Left renal pelvis (tissue), 4 donors: ENCODE measurements around the gene CCDC137. TPM values are rescaled to one million over a fixed set of nuclear protein-coding genes. Genes with fewer than 3 reads are reported as not detected.
"Not testable (repeated sequence)": the region's sequence is repeated elsewhere in the genome, so short reads cannot be mapped to it uniquely, and the experiment has no call there.

Source experiments
- DNase-seq, 4 donors: peaks; one replicate each; pipeline ENCODE4 v3.0.0-alpha.2; 2013; ENCODE audit warnings: low read depth in 4 of 4, low spot score in 3 of 4
- polyA plus RNA-seq, 4 donors: library from polyadenylated mRNA; unstranded; fragments of 120-200 nt; gene quantifications; one replicate each; pipeline ENCODE4 v1.2.1, GENCODE V29; 2013; ENCODE audit not compliant: insufficient read length in 4 of 4

The CCDC137 gene
- polyA plus RNA-seq, 4 donors: 9.6 to 18.5 (median 14.0) TPM

GRCh38 chr17:81648707-81649085, 17.8 kb upstream of the CCDC137 start:
- no peak for DNase-seq

- DNase-seq: no peak
These were observed 15.6 kb upstream of the CCDC137 start for GRCh38 chr17:81650951-81651350.

- DNase-seq: no peak
These were observed 14.8 kb upstream of the CCDC137 start for GRCh38 chr17:81651692-81652091.

GRCh38 chr17:81652906-81653771, 13.4 kb upstream of the CCDC137 start:
- DNase-seq: peak in 1 of 4 donors; percentile 30

GRCh38 chr17:81655378-81656117, 11.0 kb upstream of the CCDC137 start:
- no peak for DNase-seq

GRCh38 chr17:81656118-81656743, 10.3 kb upstream of the CCDC137 start, which contains the start of gene PDE6G:
Gene PDE6G (minus strand): TSS chr17:81656542. CDS start chr17:81653305, 3,237 bp downstream.
- DNase-seq: no peak

- DNase-seq: no peak
These were observed 9.7 kb upstream of the CCDC137 start for GRCh38 chr17:81656835-81657234.

GRCh38 chr17:81659038-81659437, 7.5 kb upstream of the CCDC137 start:
- no peak for DNase-seq

- DNase-seq: no peak
These were observed 6.1 kb upstream of the CCDC137 start for GRCh38 chr17:81660441-81660840.

- DNase-seq: no peak
These were observed 4.5 kb upstream of the CCDC137 start for GRCh38 chr17:81662002-81662401.

- no peak for DNase-seq
These were observed 2.5 kb upstream of the CCDC137 start for GRCh38 chr17:81664051-81664470.

GRCh38 chr17:81665205-81666091, 1.1 kb upstream of the CCDC137 start:
- DNase-seq: no peak

- DNase-seq: no peak
These were observed 520 bp upstream of the CCDC137 start for GRCh38 chr17:81666092-81666341.

- DNase-seq: no peak
These were observed 1.2 kb downstream of the CCDC137 start for GRCh38 chr17:81667754-81668153.

GRCh38 chr17:81672504-81672903, 6.0 kb downstream of the CCDC137 start:
- DNase-seq: no peak

GRCh38 chr17:81672954-81673353, 6.4 kb downstream of the CCDC137 start:
- no peak for DNase-seq

- DNase-seq: no peak
These were observed 7.2 kb downstream of the CCDC137 start for GRCh38 chr17:81673561-81674258.

- DNase-seq: not testable (repeated sequence)
These were observed 9.1 kb downstream of the CCDC137 start for GRCh38 chr17:81675515-81676221.

- DNase-seq: no peak
These were observed 10.4 kb downstream of the CCDC137 start for GRCh38 chr17:81676906-81677305.
